ENCODE measurements around the gene ST8SIA6.
"Not testable (repeated sequence)": the region's sequence is repeated elsewhere in the genome, so short reads cannot be mapped to it uniquely, and the experiment has no call there.

ST8SIA6 gene

GRCh38 chr10:17321957-17322356 lies 132.4 kb downstream of the ST8SIA6 start:
- H3K36me3 ChIP-seq (ENCODE audit: insufficient read depth, low read length); H3K9me3 ChIP-seq (ENCODE audit: low read length); H3K4me1 ChIP-seq (ENCODE audit: insufficient read depth, low read length); H3K9ac ChIP-seq (ENCODE audit: low read length); H3K4me3 ChIP-seq (ENCODE audit: low read depth in 1 of 2, low read length in 2 of 2); H3K27me3 ChIP-seq (ENCODE audit: control insufficient read depth in 1 of 2, insufficient read depth in 2 of 2, low read length in 2 of 2); H3K27ac ChIP-seq (ENCODE audit: low read depth, low read length): not testable (repeated sequence)

GRCh38 chr10:17316488-17317170 lies 137.8 kb downstream of the ST8SIA6 start:
- no peaks in the 10 kb centered on the region for H3K9me3 ChIP-seq (ENCODE audit: low read length)
- no peak overlapping the region for H3K4me3 ChIP-seq (ENCODE audit: low read depth in 1 of 2, low read length in 2 of 2)
- H3K27ac ChIP-seq (ENCODE audit: low read depth, low read length): no peak overlapping the region
- H3K4me1 ChIP-seq (ENCODE audit: insufficient read depth, low read length): no peaks in the 10 kb centered on the region
- no peaks in the 10 kb centered on the region for H3K36me3 ChIP-seq (ENCODE audit: insufficient read depth, low read length)
- H3K9ac ChIP-seq (ENCODE audit: low read length): no peak overlapping the region
- no peaks in the 10 kb centered on the region for H3K27me3 ChIP-seq (ENCODE audit: control insufficient read depth in 1 of 2, insufficient read depth in 2 of 2, low read length in 2 of 2)

GRCh38 chr10:17309435-17309834 lies 145.0 kb downstream of the ST8SIA6 start:
- Histone ChIP-seq H3K9ac (ENCODE audit: low read length) (no peak overlapping the region), H3K4me3 (ENCODE audit: low read depth in 1 of 2, low read length in 2 of 2) (no peak overlapping the region), H3K27me3 (ENCODE audit: control insufficient read depth in 1 of 2, insufficient read depth in 2 of 2, low read length in 2 of 2) (no peaks in the 10 kb centered on the region), H3K4me1 (ENCODE audit: insufficient read depth, low read length) (no peaks in the 10 kb centered on the region), H3K36me3 (ENCODE audit: insufficient read depth, low read length) (no peaks in the 10 kb centered on the region), H3K27ac (ENCODE audit: low read depth, low read length) (no peak overlapping the region), H3K9me3 (ENCODE audit: low read length) (no peaks in the 10 kb centered on the region)

GRCh38 chr10:17307123-17307522 lies 147.3 kb downstream of the ST8SIA6 start:
- no peak overlapping the region for H3K9ac ChIP-seq (ENCODE audit: low read length)
- H3K27ac ChIP-seq (ENCODE audit: low read depth, low read length): no peak overlapping the region
- no peaks in the 10 kb centered on the region for H3K36me3 ChIP-seq (ENCODE audit: insufficient read depth, low read length)
- H3K27me3 ChIP-seq (ENCODE audit: control insufficient read depth in 1 of 2, insufficient read depth in 2 of 2, low read length in 2 of 2): no peaks in the 10 kb centered on the region
- no peaks in the 10 kb centered on the region for H3K9me3 ChIP-seq (ENCODE audit: low read length)
- H3K4me3 ChIP-seq (ENCODE audit: low read depth in 1 of 2, low read length in 2 of 2): no peak overlapping the region
- H3K4me1 ChIP-seq (ENCODE audit: insufficient read depth, low read length): no peaks in the 10 kb centered on the region

GRCh38 chr10:17292375-17292774 lies 162.0 kb downstream of the ST8SIA6 start:
- Histone ChIP-seq H3K4me3 (ENCODE audit: low read depth in 1 of 2, low read length in 2 of 2) (no peak overlapping the region), H3K27ac (ENCODE audit: low read depth, low read length) (no peak overlapping the region), H3K27me3 (ENCODE audit: control insufficient read depth in 1 of 2, insufficient read depth in 2 of 2, low read length in 2 of 2) (no peaks in the 10 kb centered on the region), H3K9ac (ENCODE audit: low read length) (no peak overlapping the region), H3K36me3 (ENCODE audit: insufficient read depth, low read length) (no peaks in the 10 kb centered on the region), H3K9me3 (ENCODE audit: low read length) (no peaks in the 10 kb centered on the region), H3K4me1 (ENCODE audit: insufficient read depth, low read length) (no peaks in the 10 kb centered on the region)

DNA sequence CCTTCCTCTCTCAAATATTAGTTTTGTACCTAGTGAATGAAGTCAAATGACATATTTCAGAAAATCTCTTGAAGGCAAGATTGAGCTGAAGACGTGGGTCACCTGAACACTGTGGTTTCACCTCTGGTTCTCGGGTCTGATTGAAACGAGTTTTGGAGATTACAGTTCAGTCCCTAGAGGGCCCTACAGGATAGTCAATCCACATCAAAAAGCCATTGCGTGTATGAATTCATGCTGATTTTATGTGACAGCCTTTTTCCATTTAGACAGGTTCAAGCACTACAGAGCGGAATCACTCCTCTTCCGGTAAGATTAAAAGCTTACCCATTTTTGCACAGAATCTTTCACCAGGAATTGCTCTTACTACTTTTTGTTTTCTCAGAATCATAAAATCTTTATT lies 164.2 kb downstream of the ST8SIA6 start:
- Histone ChIP-seq H3K9ac (ENCODE audit: low read length) (no peak overlapping the region), H3K9me3 (ENCODE audit: low read length) (no peaks in the 10 kb centered on the region), H3K4me1 (ENCODE audit: insufficient read depth, low read length) (no peaks in the 10 kb centered on the region), H3K27me3 (ENCODE audit: control insufficient read depth in 1 of 2, insufficient read depth in 2 of 2, low read length in 2 of 2) (no peaks in the 10 kb centered on the region), H3K4me3 (ENCODE audit: low read depth in 1 of 2, low read length in 2 of 2) (no peak overlapping the region), H3K27ac (ENCODE audit: low read depth, low read length) (no peak overlapping the region), H3K36me3 (ENCODE audit: insufficient read depth, low read length) (no peaks in the 10 kb centered on the region)

DNA sequence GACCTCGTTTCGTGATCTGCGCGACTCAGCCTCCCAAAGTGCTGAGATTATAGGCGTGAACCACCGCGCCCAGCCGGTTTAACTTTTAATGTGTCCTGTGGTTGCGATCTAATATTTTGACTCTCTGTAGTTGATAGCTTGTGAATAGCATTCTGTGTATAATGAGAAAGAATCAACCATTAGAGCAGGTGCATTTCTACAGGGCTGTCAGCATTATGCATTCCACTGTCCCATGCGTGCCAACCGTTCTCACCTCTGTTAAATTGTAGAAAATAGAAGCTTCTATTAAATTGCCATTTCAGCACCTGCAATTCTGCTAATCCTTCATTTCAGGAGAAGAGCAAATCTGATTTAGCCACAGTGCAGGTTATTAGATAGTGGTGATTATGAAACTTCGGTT lies 164.6 kb downstream of the ST8SIA6 start:
- Histone ChIP-seq H3K4me1 (ENCODE audit: insufficient read depth, low read length) (no peaks in the 10 kb centered on the region), H3K4me3 (ENCODE audit: low read depth in 1 of 2, low read length in 2 of 2) (no peak overlapping the region), H3K9me3 (ENCODE audit: low read length) (no peaks in the 10 kb centered on the region), H3K27me3 (ENCODE audit: control insufficient read depth in 1 of 2, insufficient read depth in 2 of 2, low read length in 2 of 2) (no peaks in the 10 kb centered on the region), H3K9ac (ENCODE audit: low read length) (no peak overlapping the region), H3K36me3 (ENCODE audit: insufficient read depth, low read length) (no peaks in the 10 kb centered on the region), H3K27ac (ENCODE audit: low read depth, low read length) (no peak overlapping the region)

- no peaks in the 10 kb centered on the region for H3K4me1 ChIP-seq (ENCODE audit: insufficient read depth, low read length)
- H3K27me3 ChIP-seq (ENCODE audit: control insufficient read depth in 1 of 2, insufficient read depth in 2 of 2, low read length in 2 of 2): no peaks in the 10 kb centered on the region
- no peak overlapping the region for H3K9ac ChIP-seq (ENCODE audit: low read length)
- no peaks in the 10 kb centered on the region for H3K36me3 ChIP-seq (ENCODE audit: insufficient read depth, low read length)
- no peak overlapping the region for H3K4me3 ChIP-seq (ENCODE audit: low read depth in 1 of 2, low read length in 2 of 2)
- H3K27ac ChIP-seq (ENCODE audit: low read depth, low read length): no peak overlapping the region
- no peaks in the 10 kb centered on the region for H3K9me3 ChIP-seq (ENCODE audit: low read length)
Observed at GRCh38 chr10:17286562-17287550, 167.5 kb downstream of the ST8SIA6 start.

DNA sequence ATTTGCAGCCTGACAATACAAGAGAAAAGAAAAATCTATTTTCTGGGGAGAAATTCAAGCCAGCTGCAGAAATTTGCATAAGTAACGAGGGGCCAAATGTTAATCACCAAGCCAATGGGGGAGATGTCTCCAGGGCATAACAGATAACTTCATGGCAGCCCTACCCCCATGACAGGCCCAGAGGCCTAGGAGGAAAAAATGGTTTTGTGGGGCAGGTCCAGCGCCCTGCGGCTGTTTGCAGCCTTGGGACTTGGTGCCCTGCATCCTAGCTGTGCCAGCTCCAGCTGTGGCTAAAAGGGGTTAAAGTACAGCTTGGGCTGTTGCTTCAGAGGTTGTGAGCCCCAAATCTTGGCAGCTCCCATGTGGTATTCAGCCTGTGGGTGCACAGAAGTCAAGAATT lies 172.1 kb downstream of the ST8SIA6 start:
- Histone ChIP-seq H3K9me3 (ENCODE audit: low read length) (no peaks in the 10 kb centered on the region), H3K27me3 (ENCODE audit: control insufficient read depth in 1 of 2, insufficient read depth in 2 of 2, low read length in 2 of 2) (no peaks in the 10 kb centered on the region), H3K9ac (ENCODE audit: low read length) (no peak overlapping the region), H3K27ac (ENCODE audit: low read depth, low read length) (no peak overlapping the region), H3K4me3 (ENCODE audit: low read depth in 1 of 2, low read length in 2 of 2) (no peak overlapping the region), H3K36me3 (ENCODE audit: insufficient read depth, low read length) (no peaks in the 10 kb centered on the region), H3K4me1 (ENCODE audit: insufficient read depth, low read length) (no peaks in the 10 kb centered on the region)

DNA sequence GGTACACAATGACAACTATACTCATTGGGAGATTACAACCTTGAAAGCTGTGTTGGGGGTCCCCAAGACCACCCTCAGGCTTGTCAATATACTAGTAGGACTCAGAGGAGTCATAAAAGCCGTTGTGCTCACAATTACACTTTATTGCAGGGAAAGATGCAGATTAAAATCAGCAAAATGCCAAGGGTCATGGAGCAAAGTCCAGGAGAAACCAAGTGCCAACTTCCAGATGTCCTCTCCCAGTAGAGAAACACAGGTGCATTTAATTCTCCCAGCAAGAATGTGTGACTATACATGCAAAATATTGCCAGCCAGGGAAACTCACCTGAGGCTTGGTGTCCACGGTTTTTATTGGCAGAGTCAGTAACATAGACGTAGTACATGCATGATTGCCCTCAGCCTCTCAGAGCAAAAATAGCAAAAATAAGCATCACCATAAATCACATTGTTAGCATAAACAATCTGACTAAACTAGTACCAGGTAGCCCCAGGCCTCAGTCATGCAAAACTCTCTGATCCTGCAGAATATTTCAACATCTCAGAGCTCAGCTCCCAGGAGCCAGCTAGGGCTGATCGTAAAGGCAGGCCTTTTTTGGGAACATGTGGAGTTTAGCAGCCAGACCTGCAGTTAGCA lies 175.7 kb downstream of the ST8SIA6 start:
- Histone ChIP-seq H3K4me1 (ENCODE audit: insufficient read depth, low read length) (no peaks in the 10 kb centered on the region), H3K36me3 (ENCODE audit: insufficient read depth, low read length) (no peaks in the 10 kb centered on the region), H3K27me3 (ENCODE audit: control insufficient read depth in 1 of 2, insufficient read depth in 2 of 2, low read length in 2 of 2) (no peaks in the 10 kb centered on the region), H3K27ac (ENCODE audit: low read depth, low read length) (no peak overlapping the region), H3K9ac (ENCODE audit: low read length) (no peak overlapping the region), H3K4me3 (ENCODE audit: low read depth in 1 of 2, low read length in 2 of 2) (no peak overlapping the region), H3K9me3 (ENCODE audit: low read length) (no peaks in the 10 kb centered on the region)

DNA sequence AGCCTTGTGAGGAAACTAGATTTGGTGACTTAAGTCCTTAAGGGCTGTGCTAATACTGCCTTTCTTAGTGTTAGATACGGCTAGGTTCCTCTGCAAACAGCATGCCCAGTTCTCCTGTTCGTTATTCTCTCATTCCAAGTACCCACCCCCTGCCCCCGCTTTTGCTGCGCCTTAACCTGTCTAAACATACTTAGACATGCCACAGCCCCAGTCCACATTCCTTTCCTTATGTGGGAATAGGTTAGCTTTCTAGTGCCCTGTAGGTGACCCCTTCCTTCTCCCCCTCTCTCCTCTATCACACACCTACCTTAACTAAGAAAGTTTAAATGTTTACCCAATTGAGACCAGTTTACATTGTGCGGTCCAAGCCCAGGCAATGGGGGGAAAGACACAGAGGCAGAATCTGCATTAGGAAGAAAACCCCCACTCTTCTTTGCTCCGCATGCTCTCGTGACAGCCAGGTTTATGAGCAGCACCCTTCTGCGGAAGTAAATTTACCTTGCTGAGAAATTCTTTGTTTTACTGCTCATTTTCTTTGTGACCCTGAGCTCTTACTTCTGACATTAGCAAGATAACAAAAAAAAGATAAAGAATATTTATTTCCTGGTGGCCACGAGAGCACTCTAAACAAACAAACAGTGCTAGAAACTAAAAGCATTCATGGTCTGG lies 177.5 kb downstream of the ST8SIA6 start:
- no peaks in the 10 kb centered on the region for H3K9me3 ChIP-seq (ENCODE audit: low read length)
- no peaks in the 10 kb centered on the region for H3K4me1 ChIP-seq (ENCODE audit: insufficient read depth, low read length)
- H3K4me3 ChIP-seq (ENCODE audit: low read depth in 1 of 2, low read length in 2 of 2): no peak overlapping the region
- H3K9ac ChIP-seq (ENCODE audit: low read length): no peak overlapping the region
- H3K36me3 ChIP-seq (ENCODE audit: insufficient read depth, low read length): no peaks in the 10 kb centered on the region
- no peak overlapping the region for H3K27ac ChIP-seq (ENCODE audit: low read depth, low read length)
- no peaks in the 10 kb centered on the region for H3K27me3 ChIP-seq (ENCODE audit: control insufficient read depth in 1 of 2, insufficient read depth in 2 of 2, low read length in 2 of 2)

Data from muscle layer of colon (tissue), 2 donors.